Measurements from ENCODE around the gene ENOSF1.

- no peak for TF ChIP-seq CTCF (IDR thresholded peaks at IDR 0.05)
- TF ChIP-seq ESRRA (CRISPR knock-in tag; IDR thresholded peaks at IDR 0.05; ENCODE audit: borderline replicate concordance), result no peak
- no peak for TF ChIP-seq HMGXB4 (CRISPR knock-in tag; IDR thresholded peaks at IDR 0.05)
Measured at GRCh38 chr18:649341-649740, 63.1 kb downstream of the ENOSF1 start.

All from WTC11 (cell line).